GM06990 (cell line): ENCODE results near the gene TTC4.

Experiments
- DNase-seq: peaks from one replicate; pipeline ENCODE4 v3.0.0-alpha.2; 2011; ENCODE audit not compliant: insufficient read length; ENCODE audit errors: extremely low read depth
- H3K27me3 ChIP-seq: replicated peaks from 2 replicates; pipeline ENCODE4 v1.6.0; 2011; ENCODE audit warnings: low read length; ENCODE audit not compliant: control insufficient read depth, insufficient read depth
- H3K36me3 ChIP-seq: 2 replicates; pipeline ENCODE4 v1.5.1; 2011; ENCODE audit warnings: low read length; ENCODE audit not compliant: control insufficient read depth, insufficient read depth
- H3K4me3 ChIP-seq: replicated peaks from 2 replicates; pipeline ENCODE4 v1.5.1; 2011; ENCODE audit warnings: low read depth, mild to moderate bottlenecking, control low read depth, low read length
- CTCF ChIP-seq: IDR thresholded peaks from 2 replicates; pipeline ENCODE4 v1.5.1; 2011; ENCODE audit warnings: low read length, control low read depth, mild to moderate bottlenecking, inconsistent platforms; ENCODE audit not compliant: insufficient read depth, poor library complexity, severe bottlenecking

Gene TTC4

DNA sequence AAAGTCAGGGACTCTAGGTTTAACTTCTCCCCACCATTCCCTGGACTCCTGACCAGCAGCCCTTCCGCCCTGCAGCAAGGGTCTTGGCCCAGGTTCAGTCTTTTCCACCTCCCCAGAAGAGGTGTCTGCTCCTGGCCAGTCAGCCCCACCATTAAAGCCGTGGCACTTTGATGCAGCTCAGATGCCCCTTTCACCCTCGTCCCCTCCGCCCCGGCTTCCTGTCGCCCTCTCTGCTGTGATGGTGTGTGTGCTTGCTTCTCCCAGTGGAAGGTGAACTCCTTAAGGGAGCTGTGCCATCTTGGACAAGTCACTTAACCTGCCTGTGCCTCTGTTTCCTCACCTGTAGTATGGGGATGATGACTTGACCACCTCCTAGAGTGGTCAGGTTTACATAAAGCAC is 17.8 kb upstream of the TTC4 start:
- H3K36me3 ChIP-seq = no peaks in the 10 kb centered on the region
- TF ChIP-seq CTCF = no peak
- H3K27me3 ChIP-seq = no peaks in the 10 kb centered on the region; the same call in 1 of the 2 replicates
- DNase-seq = no peak
- no peak overlapping the region for H3K4me3 ChIP-seq

GRCh38 chr1:54698346-54698745 is 17.3 kb upstream of the TTC4 start:
- H3K36me3 ChIP-seq = no peaks in the 10 kb centered on the region
- no peak for TF ChIP-seq CTCF
- DNase-seq = no peak
- H3K27me3 ChIP-seq = no peaks in the 10 kb centered on the region; the same call in 1 of the 2 replicates
- no peak overlapping the region for H3K4me3 ChIP-seq

- Histone ChIP-seq H3K27me3 (no peaks in the 10 kb centered on the region; the same call in 1 of the 2 replicates), H3K4me3 (no peak overlapping the region), H3K36me3 (no peaks in the 10 kb centered on the region)
- no peak for DNase-seq
- no peak for TF ChIP-seq CTCF
Observed at GRCh38 chr1:54699936-54700525, 15.6 kb upstream of the TTC4 start.

DNA sequence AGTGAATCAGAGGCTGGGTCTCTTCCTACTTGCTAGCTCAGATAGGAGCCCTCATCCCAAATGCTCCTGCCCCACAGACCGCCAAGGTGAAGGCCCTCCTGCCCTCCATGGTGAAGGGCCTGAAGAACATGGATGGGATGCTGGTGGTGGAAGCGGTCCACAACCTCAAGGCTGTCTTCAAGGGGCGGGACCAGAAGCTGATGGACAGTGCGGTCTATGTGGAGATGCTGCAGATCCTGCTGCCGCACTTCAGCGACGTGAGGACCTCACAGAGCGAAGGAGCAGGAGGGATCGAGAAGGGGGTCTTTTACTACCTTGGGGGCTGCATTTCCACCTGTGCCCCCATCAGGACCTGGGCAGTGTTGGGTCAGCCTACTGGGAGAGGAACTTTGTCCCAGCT is 14.6 kb upstream of the TTC4 start:
- Histone ChIP-seq H3K27me3 (no peaks in the 10 kb centered on the region; the same call in 1 of the 2 replicates), H3K36me3 (no peaks in the 10 kb centered on the region), H3K4me3 (no peak overlapping the region)
- TF ChIP-seq CTCF = no peak
- DNase-seq = no peak

GRCh38 chr1:54701996-54702395 is 13.7 kb upstream of the TTC4 start:
- DNase-seq = no peak
- no peaks in the 10 kb centered on the region; the same call in 1 of the 2 replicates for H3K27me3 ChIP-seq
- no peak for TF ChIP-seq CTCF
- no peaks in the 10 kb centered on the region for H3K36me3 ChIP-seq
- no peak overlapping the region for H3K4me3 ChIP-seq

GRCh38 chr1:54703471-54703870 is 12.2 kb upstream of the TTC4 start:
- no peak for TF ChIP-seq CTCF
- Histone ChIP-seq H3K4me3 (no peak overlapping the region), H3K36me3 (no peaks in the 10 kb centered on the region), H3K27me3 (no peaks in the 10 kb centered on the region; the same call in 1 of the 2 replicates)
- DNase-seq = no peak
